Measurements from ENCODE around the gene EPB41. TPM values are rescaled to one million over a fixed set of nuclear protein-coding genes. Genes with fewer than 3 reads are reported as not detected.
"Not testable (repeated sequence)": the region's sequence is repeated elsewhere in the genome, so short reads cannot be mapped to it uniquely, and the experiment has no call there.

EPB41 gene
- total RNA-seq, 2 experiments from 2014 or later: 163 to 198 TPM

- no peak for DNase-seq
- Mint-ChIP-seq H3K4me3 (no peak overlapping the region), H3K27me3 (no peaks in the 10 kb centered on the region), H3K9me3 (peaks cover 7% of the 10 kb centered on the region), H3K27ac (no peak overlapping the region), H3K4me1 (no peaks in the 10 kb centered on the region), H3K36me3 (ENCODE audit: low read depth) (peaks cover 48% of the 10 kb centered on the region)
- ChIA-PET CTCF (interaction anchor here (0.7 kb wide), 1 partner anchor 14 kb away, joined by 3 read pairs; no protein-coding TSS in a partner anchor), POLR2A (no interaction called here)
These were observed 176.7 kb downstream of the EPB41 start for GRCh38 chr1:29090937-29091618.

- POLR2A ChIA-PET, DNase-seq, H3K27ac Mint-ChIP-seq, H3K4me3 Mint-ChIP-seq, CTCF ChIA-PET, H3K4me1 Mint-ChIP-seq, H3K9me3 Mint-ChIP-seq, H3K27me3 Mint-ChIP-seq: not testable (repeated sequence)
- H3K36me3 Mint-ChIP-seq (ENCODE audit: low read depth): peaks cover 56% of the 10 kb centered on the region
These were observed 178.3 kb downstream of the EPB41 start for GRCh38 chr1:29092704-29093103.

GRCh38 chr1:29094433-29094832, 180.1 kb downstream of the EPB41 start:
- Mint-ChIP-seq H3K27ac (no peak overlapping the region), H3K9me3 (peaks cover 7% of the 10 kb centered on the region), H3K36me3 (ENCODE audit: low read depth) (peaks cover 59% of the 10 kb centered on the region), H3K4me1 (no peaks in the 10 kb centered on the region), H3K27me3 (no peaks in the 10 kb centered on the region), H3K4me3 (no peak overlapping the region)
- CTCF ChIA-PET: no interaction called here
- no peak for DNase-seq
- POLR2A ChIA-PET: no interaction called here

GRCh38 chr1:29094954-29095353, 180.6 kb downstream of the EPB41 start:
- H3K27me3 Mint-ChIP-seq: no peaks in the 10 kb centered on the region
- H3K36me3 Mint-ChIP-seq (ENCODE audit: low read depth): peaks cover 60% of the 10 kb centered on the region

GRCh38 chr1:29096231-29096886, 182.0 kb downstream of the EPB41 start:
- H3K36me3 Mint-ChIP-seq (ENCODE audit: low read depth): peaks cover 51% of the 10 kb centered on the region
- POLR2A ChIA-PET: no interaction called here
- DNase-seq: no peak
- no peaks in the 10 kb centered on the region for H3K4me1 Mint-ChIP-seq
- no peaks in the 10 kb centered on the region for H3K27me3 Mint-ChIP-seq
- CTCF ChIA-PET: interaction anchor here (1.3 kb wide), 1 partner anchor 214 kb away, joined by 3 read pairs; no protein-coding TSS in a partner anchor
- H3K4me3 Mint-ChIP-seq: no peak overlapping the region
- no peak overlapping the region for H3K27ac Mint-ChIP-seq
- H3K9me3 Mint-ChIP-seq: peaks cover 7% of the 10 kb centered on the region

More at GRCh38 chr1:29094954-29095353, 180.6 kb downstream of the EPB41 start:
- POLR2A ChIA-PET: no interaction called here
- no peak for DNase-seq
- H3K4me1 Mint-ChIP-seq: no peaks in the 10 kb centered on the region
- no peak overlapping the region for H3K27ac Mint-ChIP-seq
- H3K9me3 Mint-ChIP-seq: peaks cover 7% of the 10 kb centered on the region
- H3K4me3 Mint-ChIP-seq: no peak overlapping the region
- CTCF ChIA-PET: no interaction called here

GRCh38 chr1:29099286-29099685, 184.9 kb downstream of the EPB41 start:
- DNase-seq: no peak
- POLR2A ChIA-PET: no interaction called here
- Mint-ChIP-seq H3K27me3 (no peaks in the 10 kb centered on the region), H3K36me3 (ENCODE audit: low read depth) (peaks cover 36% of the 10 kb centered on the region), H3K9me3 (no peaks in the 10 kb centered on the region), H3K27ac (no peak overlapping the region), H3K4me1 (no peaks in the 10 kb centered on the region), H3K4me3 (no peak overlapping the region)
- CTCF ChIA-PET: interaction anchor here (0.7 kb wide), 1 partner anchor 221 kb away, joined by 3 read pairs; no protein-coding TSS in a partner anchor

- ChIA-PET CTCF (no interaction called here), POLR2A (no interaction called here)
- H3K27me3 Mint-ChIP-seq: no peaks in the 10 kb centered on the region
- H3K4me1 Mint-ChIP-seq: no peaks in the 10 kb centered on the region
- peaks cover 34% of the 10 kb centered on the region for H3K36me3 Mint-ChIP-seq (ENCODE audit: low read depth)
- no peak overlapping the region for H3K4me3 Mint-ChIP-seq
- H3K9me3 Mint-ChIP-seq: no peaks in the 10 kb centered on the region
- no peak for DNase-seq
- H3K27ac Mint-ChIP-seq: no peak overlapping the region
These were observed 186.1 kb downstream of the EPB41 start for GRCh38 chr1:29100487-29100886.

- no peak overlapping the region for H3K27ac Mint-ChIP-seq
- no peak overlapping the region for H3K4me3 Mint-ChIP-seq
- CTCF ChIA-PET: no interaction called here
- H3K9me3 Mint-ChIP-seq: no peaks in the 10 kb centered on the region
- no peaks in the 10 kb centered on the region for H3K4me1 Mint-ChIP-seq
- POLR2A ChIA-PET: no interaction called here
- H3K36me3 Mint-ChIP-seq (ENCODE audit: low read depth): peaks cover 23% of the 10 kb centered on the region
- DNase-seq: no peak
- no peaks in the 10 kb centered on the region for H3K27me3 Mint-ChIP-seq
These were observed 191.5 kb downstream of the EPB41 start for GRCh38 chr1:29105822-29106221.

- CTCF ChIA-PET: interaction anchor here (1.3 kb wide), 1 partner anchor 94 kb away, joined by 5 read pairs; no protein-coding TSS in a partner anchor
- H3K9me3 Mint-ChIP-seq, H3K27me3 Mint-ChIP-seq, POLR2A ChIA-PET, H3K4me3 Mint-ChIP-seq, DNase-seq, H3K27ac Mint-ChIP-seq, H3K4me1 Mint-ChIP-seq: not testable (repeated sequence)
- peaks cover 31% of the 10 kb centered on the region for H3K36me3 Mint-ChIP-seq (ENCODE audit: low read depth)
These were observed 193.7 kb downstream of the EPB41 start for GRCh38 chr1:29108041-29108440.

GRCh38 chr1:29112705-29113412, 198.5 kb downstream of the EPB41 start:
- H3K36me3 Mint-ChIP-seq (ENCODE audit: low read depth): peaks cover 60% of the 10 kb centered on the region
- no peak overlapping the region for H3K4me3 Mint-ChIP-seq
- H3K9me3 Mint-ChIP-seq: no peaks in the 10 kb centered on the region
- H3K27me3 Mint-ChIP-seq: no peaks in the 10 kb centered on the region
- no peak for DNase-seq
- CTCF ChIA-PET: interaction anchor here (0.8 to 2.3 kb wide), 6 partner anchors 9 to 231 kb away, joined by 3 to 8 read pairs (median 3); partner anchors contain the start of gene TMEM200B
- POLR2A ChIA-PET: interaction anchor here (0.6 kb wide), 1 partner anchor 190 kb away, joined by 3 read pairs; no protein-coding TSS in a partner anchor
- no peaks in the 10 kb centered on the region for H3K4me1 Mint-ChIP-seq
- H3K27ac Mint-ChIP-seq: no peak overlapping the region

- Mint-ChIP-seq H3K9me3 (no peaks in the 10 kb centered on the region), H3K27me3 (no peaks in the 10 kb centered on the region), H3K4me3 (no peak overlapping the region), H3K4me1 (no peaks in the 10 kb centered on the region), H3K27ac (no peak overlapping the region), H3K36me3 (ENCODE audit: low read depth) (peaks cover 62% of the 10 kb centered on the region)
- DNase-seq: no peak
- ChIA-PET CTCF (interaction anchor here (0.6 to 2.3 kb wide), 5 partner anchors 9 to 234 kb away, joined by 3 to 8 read pairs (median 3); partner anchors contain the start of gene TMEM200B), POLR2A (interaction anchor here (0.6 kb wide), 1 partner anchor 191 kb away, joined by 3 read pairs; no protein-coding TSS in a partner anchor)
These were observed 199.2 kb downstream of the EPB41 start for GRCh38 chr1:29113413-29114117.

GRCh38 chr1:29114654-29115053, 200.3 kb downstream of the EPB41 start:
- Mint-ChIP-seq H3K36me3 (ENCODE audit: low read depth) (peaks cover 62% of the 10 kb centered on the region), H3K9me3 (no peaks in the 10 kb centered on the region), H3K27me3 (no peaks in the 10 kb centered on the region), H3K4me1 (no peaks in the 10 kb centered on the region), H3K4me3 (no peak overlapping the region), H3K27ac (no peak overlapping the region)
- ChIA-PET POLR2A (no interaction called here), CTCF (interaction anchor here (1.4 kb wide), 1 partner anchor 9 kb away, joined by 3 read pairs; the partner anchor contains the start of gene TMEM200B)
- no peak for DNase-seq
